Epithelial cell of prostate (primary cell): ENCODE results near the gene POC1A.
"Not testable (repeated sequence)": the region's sequence is repeated elsewhere in the genome, so short reads cannot be mapped to it uniquely, and the experiment has no call there.

Experiments
- DNase-seq: peaks from one replicate; pipeline ENCODE4 v3.0.0-alpha.2; 2011; ENCODE audit warnings: low read depth, low spot score
- H3K27ac ChIP-seq: fragments of 450-650 bp; 2 replicates; pipeline ENCODE4 v1.5.1; 2017; ENCODE audit warnings: mild to moderate bottlenecking

The POC1A gene

GRCh38 chr3:52054661-52055511, 99.3 kb downstream of the POC1A start:
- no peak for DNase-seq

GRCh38 chr3:52053307-52054304, 100.6 kb downstream of the POC1A start:
- peak overlapping the region; percentile 100 for H3K27ac ChIP-seq
- peak; percentile 97 for DNase-seq

More at GRCh38 chr3:52054661-52055511, 99.3 kb downstream of the POC1A start:
- H3K27ac ChIP-seq = peak overlapping the region; percentile 100

DNA sequence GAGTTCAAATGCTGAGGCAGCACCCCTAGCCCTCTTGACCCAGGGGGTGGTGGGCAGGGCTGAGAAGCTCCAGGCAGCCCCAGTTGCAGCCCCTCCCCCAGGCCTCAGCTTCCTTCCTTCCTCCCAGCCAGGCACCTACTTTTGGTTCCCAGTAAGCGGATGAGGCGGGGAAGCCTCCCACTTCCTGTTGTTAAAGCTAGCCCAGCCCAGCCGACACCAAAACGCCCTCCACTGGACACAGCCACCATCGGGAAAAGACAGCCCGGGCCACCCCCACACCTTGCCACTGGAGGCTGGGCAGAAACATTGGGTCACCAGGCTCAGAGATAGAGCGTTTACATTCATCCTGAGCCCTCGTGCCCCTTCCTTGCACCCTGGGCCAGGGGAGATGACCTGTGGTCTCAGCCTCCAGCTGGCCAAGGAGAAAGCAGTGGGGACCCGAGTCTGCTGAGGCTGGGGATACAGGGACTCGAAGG, 101.4 kb downstream of the POC1A start:
- H3K27ac ChIP-seq = peak overlapping the region; percentile 100
- no peak for DNase-seq

- peak overlapping the region; percentile 100 for H3K27ac ChIP-seq
- no peak for DNase-seq
Observed at GRCh38 chr3:52051444-52051843, 102.8 kb downstream of the POC1A start.

- H3K27ac ChIP-seq = peak overlapping the region; percentile 100
- DNase-seq = no peak
Observed at GRCh38 chr3:52050571-52050970, 103.7 kb downstream of the POC1A start.

DNA sequence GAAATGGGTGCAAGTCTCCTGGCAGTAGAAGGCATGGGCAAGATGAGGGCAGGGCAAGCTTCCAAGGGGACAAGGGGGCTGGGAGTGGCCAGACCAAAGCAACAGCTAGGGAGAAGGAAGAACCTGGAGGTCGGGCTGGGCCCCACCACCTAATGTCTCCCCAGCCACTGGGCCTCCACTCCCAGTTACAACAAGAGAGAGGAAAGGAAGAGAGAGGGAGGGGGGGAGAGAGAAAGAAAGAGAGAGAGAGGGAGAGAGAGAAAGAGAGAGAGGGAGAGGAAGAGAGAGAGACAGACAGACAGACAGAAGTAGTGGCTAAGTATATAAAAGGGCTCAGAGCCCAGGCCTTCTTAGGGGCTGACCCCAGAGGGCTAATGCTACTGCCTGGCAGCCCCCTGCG, 104.7 kb downstream of the POC1A start:
- peak overlapping the region; percentile 100 for H3K27ac ChIP-seq
- no peak for DNase-seq

GRCh38 chr3:52047295-52047960, 106.8 kb downstream of the POC1A start:
- no peak for DNase-seq
- H3K27ac ChIP-seq = peak overlapping the region; percentile 100

GRCh38 chr3:52046902-52047239, 107.4 kb downstream of the POC1A start:
- DNase-seq = no peak
- H3K27ac ChIP-seq = peak overlapping the region; percentile 100

- peak overlapping the region; percentile 100 for H3K27ac ChIP-seq
- peak; percentile 100 for DNase-seq
Observed at GRCh38 chr3:52046186-52046901, 107.9 kb downstream of the POC1A start.

DNA sequence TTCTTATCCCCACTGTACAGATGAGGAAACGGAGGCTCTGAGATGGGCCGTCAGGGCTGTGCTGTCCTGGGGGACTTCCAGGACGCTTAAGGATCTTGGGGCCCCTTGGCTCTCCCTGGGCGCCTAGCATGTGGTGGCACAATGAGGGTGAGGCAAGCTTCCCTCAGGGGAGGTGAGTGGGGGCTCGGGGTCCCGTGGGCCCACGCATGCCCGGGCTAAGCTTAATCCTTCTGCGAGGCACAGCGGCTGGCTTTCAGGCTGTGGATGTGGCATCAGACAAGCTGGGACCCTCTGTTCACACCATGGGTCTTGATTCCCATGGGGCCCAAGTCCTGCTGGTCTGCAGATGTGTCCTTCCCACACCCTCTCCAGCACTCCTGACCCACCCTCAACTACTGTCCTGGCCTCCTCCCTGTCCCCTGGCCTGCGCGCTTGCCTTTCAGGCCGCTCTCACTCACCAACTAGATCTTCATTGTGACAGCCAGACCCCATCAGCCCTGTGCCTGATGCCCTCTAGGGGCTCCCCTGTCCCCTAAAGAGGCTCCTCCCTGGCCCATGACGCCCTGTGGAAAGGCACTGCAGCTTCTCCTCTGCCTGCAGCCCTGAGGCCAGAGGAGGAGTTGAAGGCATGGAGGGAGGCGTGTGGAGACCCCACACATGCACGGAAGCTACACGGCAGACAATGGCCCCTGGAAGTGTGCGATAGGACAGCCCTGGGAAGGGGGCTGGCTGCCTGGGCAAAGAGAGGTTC, 109.2 kb downstream of the POC1A start:
- peak overlapping the region; percentile 100 for H3K27ac ChIP-seq
- no peak for DNase-seq

GRCh38 chr3:52043750-52044149, 110.5 kb downstream of the POC1A start:
- DNase-seq = no peak
- H3K27ac ChIP-seq = peak overlapping the region; percentile 100

- not testable (repeated sequence) for H3K27ac ChIP-seq, DNase-seq
Observed at GRCh38 chr3:52043039-52043438, 111.2 kb downstream of the POC1A start.

GRCh38 chr3:52041118-52041731, 113.0 kb downstream of the POC1A start:
- DNase-seq = no peak

DNA sequence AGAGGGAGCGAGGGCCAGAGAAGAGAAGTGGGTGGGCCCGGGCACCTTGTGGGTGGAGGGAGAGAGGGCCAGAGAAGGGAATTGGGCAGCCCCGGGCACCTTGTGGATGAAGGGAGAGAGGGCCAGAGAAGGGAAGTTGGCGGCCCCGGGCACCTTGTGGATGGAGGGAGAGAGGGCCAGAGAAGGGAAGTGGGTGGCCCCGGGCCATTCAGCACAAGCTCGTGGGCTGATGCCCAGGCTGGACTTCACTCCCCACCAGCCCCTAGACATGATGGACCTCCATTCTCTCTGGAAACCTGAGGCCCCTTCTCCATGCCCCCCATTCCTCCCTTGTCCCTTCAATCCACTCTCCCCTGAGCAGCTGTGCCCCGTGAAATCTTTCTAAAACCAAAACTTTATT, 113.6 kb downstream of the POC1A start:
- H3K27ac ChIP-seq = peak overlapping the region; percentile 60
- no peak for DNase-seq

More at GRCh38 chr3:52041118-52041731, 113.0 kb downstream of the POC1A start:
- H3K27ac ChIP-seq = peak overlapping the region; percentile 60

GRCh38 chr3:52039846-52040245, 114.4 kb downstream of the POC1A start:
- DNase-seq = no peak
- peak overlapping the region; percentile 60 for H3K27ac ChIP-seq

DNA sequence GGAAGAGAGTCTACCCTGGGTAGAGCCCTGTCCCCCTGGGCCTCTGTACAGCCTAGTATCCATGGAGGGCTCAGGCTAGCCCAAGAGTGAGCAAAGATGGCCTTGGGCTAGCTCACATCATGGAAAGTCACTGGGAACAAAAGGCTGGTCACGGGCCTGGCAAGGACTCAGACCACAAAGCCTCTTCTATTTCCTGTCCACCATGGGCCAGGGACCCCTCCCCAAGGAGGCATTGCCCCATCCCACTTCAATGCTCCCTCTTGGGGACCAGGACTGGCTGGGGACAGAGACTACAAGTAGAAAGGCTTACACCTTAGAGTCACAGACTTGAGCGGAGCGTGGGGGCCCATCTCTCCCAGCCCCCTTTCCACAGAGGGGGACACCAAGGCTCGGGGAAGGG, 114.8 kb downstream of the POC1A start:
- no peak for DNase-seq
- peak overlapping the region; percentile 60 for H3K27ac ChIP-seq

GRCh38 chr3:52038227-52038626, 116.0 kb downstream of the POC1A start:
- peak overlapping the region; percentile 60 for H3K27ac ChIP-seq
- DNase-seq = no peak

DNA sequence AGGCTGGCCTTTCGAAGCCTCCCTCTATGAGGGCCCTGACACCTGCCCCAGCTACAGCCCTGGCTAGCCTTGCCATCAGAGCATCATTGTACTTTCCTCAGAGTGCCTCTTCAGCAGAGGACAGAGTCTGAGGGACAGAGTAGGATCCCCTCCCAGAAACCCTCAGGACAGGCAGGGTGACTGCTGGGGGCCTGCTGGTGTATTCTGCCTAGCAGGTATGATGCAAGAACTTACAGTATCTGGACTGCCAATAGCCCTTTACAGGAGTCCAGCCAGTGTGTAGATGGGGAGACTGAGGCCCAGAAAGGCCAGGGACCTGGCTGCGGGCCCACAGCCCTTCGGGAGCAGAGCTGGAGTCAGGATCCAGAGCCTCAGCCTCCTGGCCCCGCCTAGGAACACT, 116.9 kb downstream of the POC1A start:
- H3K27ac ChIP-seq = peak overlapping the region; percentile 60
- no peak for DNase-seq
